Neuronal stem cell (in vitro differentiated cells): Measurements from ENCODE around the gene LCLAT1.

Experiments
- DNase-seq: peaks from one replicate; pipeline ENCODE4 v3.0.0-alpha.2; 2013; ENCODE audit warnings: low spot score
- H2AFZ ChIP-seq: one replicate; pipeline ENCODE4 v1.6.1; 2013; ENCODE audit warnings: mild to moderate bottlenecking, low read length, inconsistent platforms
- H2AK5ac ChIP-seq: 2 replicates; pipeline ENCODE4 v1.6.1; 2013; ENCODE audit warnings: low read depth, mild to moderate bottlenecking, inconsistent platforms, low read length, moderate library complexity, mixed read lengths
- H2BK120ac ChIP-seq: 2 replicates; pipeline ENCODE4 v1.6.1; 2013; ENCODE audit warnings: low read depth, mild to moderate bottlenecking, inconsistent platforms, low read length, moderate library complexity, mixed read lengths
- H2BK12ac ChIP-seq: one replicate; pipeline ENCODE4 v1.6.1; 2013; ENCODE audit warnings: low read length, inconsistent platforms
- H2BK15ac ChIP-seq: 2 replicates; pipeline ENCODE4 v1.6.1; 2013; ENCODE audit warnings: mild to moderate bottlenecking, low read length, inconsistent platforms, mixed read lengths
- H2BK5ac ChIP-seq: one replicate; pipeline ENCODE4 v1.6.1; 2013; ENCODE audit warnings: inconsistent platforms, mild to moderate bottlenecking, low read length, moderate library complexity
- H3K14ac ChIP-seq: one replicate; pipeline ENCODE4 v1.6.1; 2013; ENCODE audit warnings: low read length, inconsistent platforms
- H3K18ac ChIP-seq: 2 replicates; pipeline ENCODE4 v1.6.1; 2013; ENCODE audit warnings: low read length, inconsistent platforms
- H3K23ac ChIP-seq: 2 replicates; pipeline ENCODE4 v1.6.1; 2013; ENCODE audit warnings: low read depth, mild to moderate bottlenecking, mixed read lengths, low read length, inconsistent platforms; ENCODE audit not compliant: poor library complexity
- H3K27ac ChIP-seq: replicated peaks from 3 replicates; pipeline ENCODE4 v1.5.1; 2013; ENCODE audit warnings: low read length, inconsistent platforms
- H3K27me3 ChIP-seq, 3 experiments: 2 replicates each; pipeline ENCODE4 v1.6.1; 2013; ENCODE audit warnings: low read length in 3 of 3, mild to moderate bottlenecking in 2 of 3, inconsistent platforms in 1 of 3, low read depth in 1 of 3, mixed read lengths in 1 of 3, moderate library complexity in 1 of 3; ENCODE audit not compliant: control insufficient read depth in 3 of 3, insufficient read depth in 3 of 3
- H3K36me3 ChIP-seq, 2 donors: replicated peaks in 1 of 2; 2 replicates each; pipeline ENCODE4 v1.6.1; 2013; ENCODE audit warnings: low read length in 2 of 2; ENCODE audit not compliant: control insufficient read depth in 2 of 2, insufficient read depth in 2 of 2
- H3K4ac ChIP-seq: 2 replicates; pipeline ENCODE4 v1.6.1; 2013; ENCODE audit warnings: inconsistent platforms, mild to moderate bottlenecking, low read length, moderate library complexity
- H3K4me1 ChIP-seq, 2 donors: 1 replicate in 1 of 2; 2 replicates in 1 of 2; pipeline ENCODE4 v1.6.1; 2013; ENCODE audit warnings: low read length in 2 of 2, low read depth in 1 of 2; ENCODE audit not compliant: control insufficient read depth in 2 of 2, insufficient read depth in 1 of 2
- H3K4me2 ChIP-seq: one replicate; pipeline ENCODE4 v1.6.1; 2013; ENCODE audit warnings: mild to moderate bottlenecking, low read length, inconsistent platforms; ENCODE audit not compliant: insufficient read depth, poor library complexity, severe bottlenecking
- H3K4me3 ChIP-seq, 2 donors: 2 replicates each; pipeline ENCODE4 v1.5.1; 2013; ENCODE audit warnings: low read length in 2 of 2, mild to moderate bottlenecking in 2 of 2, inconsistent platforms in 1 of 2, moderate library complexity in 1 of 2
- H3K79me1 ChIP-seq: one replicate; pipeline ENCODE4 v1.6.1; 2013; ENCODE audit warnings: low read depth, mild to moderate bottlenecking, inconsistent platforms, low read length, moderate library complexity
- H3K9ac ChIP-seq: one replicate; pipeline ENCODE4 v1.6.1; 2013; ENCODE audit warnings: mild to moderate bottlenecking, low read depth, low read length, inconsistent platforms; ENCODE audit not compliant: poor library complexity
- H3K9me3 ChIP-seq, 2 donors: replicated peaks in 1 of 2; 2 replicates each; pipeline versions ENCODE3 to v1.6.1; 2013; ENCODE audit warnings: low read length in 2 of 2, mild to moderate bottlenecking in 2 of 2, inconsistent platforms in 1 of 2, low read depth in 1 of 2, mixed read lengths in 1 of 2, moderate library complexity in 1 of 2; ENCODE audit not compliant: control insufficient read depth in 2 of 2, insufficient read depth in 1 of 2
- H4K8ac ChIP-seq: one replicate; pipeline ENCODE4 v1.6.1; 2013; ENCODE audit warnings: low read depth, mild to moderate bottlenecking, inconsistent platforms, low read length, moderate library complexity
- H4K91ac ChIP-seq: one replicate; pipeline ENCODE4 v1.6.1; 2013; ENCODE audit warnings: low read length, low read depth, mild to moderate bottlenecking, inconsistent platforms; ENCODE audit not compliant: poor library complexity
- WGBS, 2 donors: extraction: QIAGEN DNeasy Blood & Tissue Kit; methylation state at CpG; one replicate each; pipeline ENCODE4 v1.1.7; 2013; ENCODE audit warnings: missing lambda C conversion rate in 2 of 2, mixed read lengths in 1 of 2; ENCODE audit not compliant: insufficient read length in 2 of 2, insufficient replicate concordance in 1 of 2; ENCODE audit errors: extremely low coverage in 2 of 2; 5-methylcytosine and 5-hydroxymethylcytosine counted together

LCLAT1 gene

DNA sequence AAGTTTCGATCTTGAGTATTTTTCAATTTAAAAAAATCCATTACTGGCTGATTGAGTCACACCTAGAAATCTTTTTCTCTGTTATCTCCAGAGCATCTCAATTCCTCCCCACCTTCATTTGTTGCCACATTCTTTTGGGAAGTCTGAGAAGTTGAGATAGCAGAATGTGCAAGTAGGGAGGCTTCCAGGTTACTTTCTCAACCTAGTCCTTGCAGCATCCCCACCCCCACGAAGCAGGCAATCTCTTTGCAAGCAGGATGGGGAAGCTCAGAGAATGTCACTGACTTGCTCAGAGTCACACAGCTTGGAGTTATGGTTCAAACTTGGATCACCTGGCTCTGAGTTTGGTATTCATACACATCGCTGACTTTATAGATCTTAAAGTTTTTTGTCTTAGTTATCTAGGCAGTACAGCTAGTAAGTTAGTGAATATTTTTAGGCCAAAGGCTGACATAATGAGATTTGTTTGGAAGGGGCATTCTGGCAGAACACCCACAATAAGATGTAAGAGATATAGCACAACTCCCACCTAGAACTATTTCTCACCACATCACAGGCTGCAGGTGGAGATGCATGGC, 25.9 kb upstream of the LCLAT1 start:
- no peak overlapping the region for H3K4me3 ChIP-seq
- no peak overlapping the region for H2BK120ac ChIP-seq
- no peak overlapping the region for H2BK12ac ChIP-seq

DNA sequence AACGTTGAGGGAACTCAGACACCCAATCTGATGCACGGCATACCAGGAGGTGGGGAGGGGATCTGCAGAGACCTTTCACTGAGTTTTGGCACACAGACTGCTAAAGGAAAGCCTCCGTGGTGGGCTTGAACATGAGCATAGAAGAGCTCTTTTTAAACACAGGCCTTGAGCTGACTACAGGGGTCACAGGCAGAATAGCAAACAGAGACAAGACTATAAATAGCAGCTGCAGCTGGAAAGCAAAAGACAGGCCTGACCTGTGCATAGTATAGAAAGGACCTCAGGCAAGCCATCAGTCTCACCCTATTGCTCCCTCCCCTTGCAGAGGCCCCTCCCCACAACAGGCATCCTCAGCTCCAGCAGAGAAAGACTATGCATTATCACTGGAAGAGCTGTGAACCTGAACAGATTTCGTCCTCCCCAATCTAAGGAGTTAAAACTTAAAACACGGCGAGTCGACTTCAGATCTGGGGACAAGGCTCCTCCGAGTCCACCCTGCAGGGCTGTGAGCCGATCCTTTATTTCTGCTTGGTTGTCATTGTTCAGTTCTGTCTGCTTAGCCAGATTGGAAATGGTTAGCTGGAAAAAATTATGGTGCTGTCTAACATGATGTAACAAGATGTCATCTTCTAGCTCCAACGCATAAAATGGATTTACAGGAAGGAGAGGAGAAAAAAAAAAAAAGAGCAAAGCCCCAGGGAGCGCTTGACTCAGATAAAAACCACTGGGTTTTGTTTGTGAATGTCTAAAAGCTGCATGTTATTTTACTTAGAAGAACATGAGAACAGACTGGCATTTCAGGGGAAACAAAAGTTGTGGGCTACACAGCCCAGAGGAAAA, 25.2 kb upstream of the LCLAT1 start:
- H3K14ac ChIP-seq, result no peak overlapping the region
- no peak overlapping the region for H4K8ac ChIP-seq
- no peak overlapping the region for H2BK15ac ChIP-seq
- no peak overlapping the region for H4K91ac ChIP-seq
- H2AK5ac ChIP-seq, result no peak overlapping the region
- no peak overlapping the region for H2BK120ac ChIP-seq
- H3K79me1 ChIP-seq, result no peaks in the 10 kb centered on the region
- no peak overlapping the region for H3K18ac ChIP-seq
- H2BK12ac ChIP-seq, result no peak overlapping the region
- H3K4me3 ChIP-seq, result peak overlapping the region in 1 of 2 donors; percentile 25
- no peak overlapping the region for H3K23ac ChIP-seq
- no peaks in the 10 kb centered on the region for H3K36me3 ChIP-seq
- no peak for DNase-seq
- H3K9ac ChIP-seq, result no peak overlapping the region
- no peaks in the 10 kb centered on the region for H3K9me3 ChIP-seq
- H2AFZ ChIP-seq, result peak overlapping the region; percentile 73
- H3K27me3 ChIP-seq, result no peaks in the 10 kb centered on the region
- H3K4ac ChIP-seq, result no peak overlapping the region
- H3K4me1 ChIP-seq, result peaks cover 4 to 21% of the 10 kb centered on the region in 2 donors
- H3K4me2 ChIP-seq, result no peak overlapping the region
- no CpG with 5 or more reads among the region's 11 CpGs for WGBS, 2 donors
- no peak overlapping the region for H3K27ac ChIP-seq
- H2BK5ac ChIP-seq, result no peak overlapping the region

More for the DNA sequence above, 25.9 kb upstream of the LCLAT1 start:
- Histone ChIP-seq H3K27me3 (no peaks in the 10 kb centered on the region), H3K18ac (no peak overlapping the region), H3K79me1 (no peaks in the 10 kb centered on the region), H2AK5ac (no peak overlapping the region), H4K8ac (no peak overlapping the region), H3K36me3 (no peaks in the 10 kb centered on the region), H3K27ac (no peak overlapping the region), H4K91ac (no peak overlapping the region), H3K4ac (no peak overlapping the region), H3K23ac (no peak overlapping the region), H3K14ac (no peak overlapping the region), H3K9me3 (no peaks in the 10 kb centered on the region), H2BK5ac (no peak overlapping the region), H3K9ac (no peak overlapping the region), H2AFZ (no peak overlapping the region), H2BK15ac (no peak overlapping the region), H3K4me1 (peaks cover 6 to 24% of the 10 kb centered on the region in 2 donors), H3K4me2 (no peak overlapping the region)
- DNase-seq, result no peak
- no CpG with 5 or more reads among the region's 3 CpGs for WGBS, 2 donors

DNA sequence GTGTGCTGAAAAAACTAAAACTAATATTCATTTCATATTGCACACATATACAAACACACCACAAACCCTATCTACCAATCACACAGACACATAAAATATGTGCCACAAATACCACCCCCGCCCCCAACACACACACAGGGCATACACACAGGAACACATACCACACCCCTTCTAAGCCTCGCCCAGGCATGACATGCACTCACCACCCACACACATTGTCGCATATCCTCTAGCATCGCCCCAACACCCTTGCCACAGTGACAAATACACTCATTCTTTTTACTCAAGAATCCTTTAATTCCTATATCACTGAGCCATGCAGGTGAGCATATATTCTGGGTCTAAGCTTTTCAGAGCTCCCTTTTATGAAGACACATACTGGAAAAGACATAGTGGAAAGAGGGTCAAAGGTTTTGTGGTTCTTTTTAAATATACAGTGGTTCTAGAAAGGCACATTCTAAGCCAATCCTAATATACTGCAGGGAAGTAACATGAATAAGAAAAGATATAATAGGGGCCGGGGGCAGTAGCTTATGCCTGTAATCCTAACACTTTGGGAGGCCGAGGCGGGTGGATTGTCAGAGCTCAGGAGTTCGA, 24.5 kb upstream of the LCLAT1 start:
- Histone ChIP-seq H2BK120ac (no peak overlapping the region), H2AFZ (no peak overlapping the region), H3K4me1 (peaks cover 2 to 17% of the 10 kb centered on the region in 2 donors), H3K4ac (no peak overlapping the region), H2BK12ac (no peak overlapping the region), H3K4me2 (no peak overlapping the region), H3K36me3 (no peaks in the 10 kb centered on the region), H4K8ac (no peak overlapping the region), H3K27ac (no peak overlapping the region), H4K91ac (no peak overlapping the region), H3K23ac (no peak overlapping the region), H2AK5ac (no peak overlapping the region), H3K4me3 (peak overlapping the region in 1 of 2 donors; percentile 10), H3K14ac (no peak overlapping the region), H3K18ac (no peak overlapping the region), H3K9ac (no peak overlapping the region), H2BK5ac (no peak overlapping the region), H2BK15ac (no peak overlapping the region), H3K9me3 (no peaks in the 10 kb centered on the region), H3K27me3 (no peaks in the 10 kb centered on the region), H3K79me1 (no peaks in the 10 kb centered on the region)
- DNase-seq, result no peak
- no CpG with 5 or more reads among the region's 8 CpGs for WGBS, 2 donors

DNA sequence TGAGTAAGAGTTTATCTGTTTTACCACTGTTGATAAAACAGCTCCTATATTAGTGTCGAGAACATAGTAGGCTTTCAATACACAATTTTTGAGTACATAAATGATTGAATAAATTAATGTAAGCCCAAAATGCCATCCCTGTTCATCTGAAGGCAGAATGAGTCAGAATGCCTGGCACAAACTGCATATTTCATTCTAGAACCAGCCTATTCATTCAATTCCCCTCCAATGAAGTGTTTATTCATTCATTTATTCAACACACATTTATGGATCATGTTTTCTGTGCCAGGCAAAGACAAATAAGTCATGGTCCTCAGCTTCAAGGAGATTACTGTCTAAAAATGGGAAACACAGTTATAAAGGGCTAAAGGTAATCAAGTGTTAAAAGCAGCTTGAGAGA, 22.8 kb upstream of the LCLAT1 start:
- Histone ChIP-seq H2AK5ac (no peak overlapping the region), H3K4ac (no peak overlapping the region), H3K4me3 (no peak overlapping the region), H4K8ac (no peak overlapping the region), H2BK15ac (no peak overlapping the region), H4K91ac (no peak overlapping the region), H3K79me1 (no peaks in the 10 kb centered on the region), H2BK120ac (no peak overlapping the region), H3K14ac (no peak overlapping the region), H3K23ac (no peak overlapping the region), H2AFZ (no peak overlapping the region), H3K4me1 (peaks cover 2 to 14% of the 10 kb centered on the region in 2 donors), H2BK12ac (no peak overlapping the region), H3K18ac (no peak overlapping the region), H3K36me3 (no peaks in the 10 kb centered on the region), H2BK5ac (no peak overlapping the region), H3K9me3 (no peaks in the 10 kb centered on the region), H3K27ac (no peak overlapping the region), H3K4me2 (no peak overlapping the region), H3K9ac (no peak overlapping the region), H3K27me3 (no peaks in the 10 kb centered on the region)
- no CpG with 5 or more reads among the region's 1 CpG for WGBS, 2 donors
- DNase-seq, result no peak
